HepG2 (cell line): ENCODE results near the gene EMC9. TPM values are rescaled to one million over a fixed set of nuclear protein-coding genes. Genes with fewer than 3 reads are reported as not detected.

Source experiments
- AHR ChIP-seq: IDR thresholded peaks from 2 replicates; pipeline ENCODE4 v1.6.1; 2018; ENCODE audit warnings: missing genetic modification reagents, missing compliant biosample characterization
- EED ChIP-seq: sonication (generic); formaldehyde crosslinking; IDR thresholded peaks from 2 replicates; pipeline ENCODE4 v1.5.0; 2020; ENCODE audit warnings: mild to moderate bottlenecking, missing genetic modification reagents
- ELF1 ChIP-seq: sonication (generic); formaldehyde crosslinking; IDR thresholded peaks from 2 replicates; pipeline ENCODE4 v1.4.0; 2020; ENCODE audit warnings: missing genetic modification reagents
- FOXA1 ChIP-seq, 2 experiments: fragments of 450-650 bp in 1 of 2; sonication (generic) in 1 of 2; formaldehyde crosslinking in 1 of 2; IDR thresholded peaks; 2 replicates each; pipeline versions ENCODE4 v1.4.0 to v1.6.1; 2016 to 2020; ENCODE audit warnings: missing genetic modification reagents in 1 of 2
- HOXD1 ChIP-seq: sonication (generic); formaldehyde crosslinking; IDR thresholded peaks from 2 replicates; pipeline ENCODE4 v1.5.0; 2020; ENCODE audit warnings: missing genetic modification reagents
- MTERF4 ChIP-seq: sonication (generic); formaldehyde crosslinking; IDR thresholded peaks from 2 replicates; pipeline ENCODE4 v1.8.0; 2023; ENCODE audit warnings: mild to moderate bottlenecking, missing genetic modification reagents
- SKI ChIP-seq: fragments of 450-650 bp; IDR thresholded peaks from one replicate; pipeline ENCODE4 v1.6.1; 2018; ENCODE audit warnings: mild to moderate bottlenecking; ENCODE audit not compliant: partially characterized antibody
- SNRNP70 ChIP-seq: fragments of 200-400 bp; formaldehyde crosslinking; IDR thresholded peaks from 2 replicates; pipeline ENCODE4 v1.6.1; 2017; ENCODE audit warnings: mild to moderate bottlenecking, low read depth, low read length, moderate library complexity
- SOX13 ChIP-seq, 3 experiments: fragments of 450-650 bp in 1 of 3; sonication (generic) in 1 of 3; formaldehyde crosslinking in 1 of 3; IDR thresholded peaks in 2 of 3; conservative IDR thresholded peaks in 1 of 3; 2 replicates each; pipeline versions ENCODE4 v1.5.0 to v1.6.1; 2016 to 2020; ENCODE audit warnings: antibody characterized with exemption in 1 of 3, mild to moderate bottlenecking in 1 of 3, missing compliant biosample characterization in 1 of 3, missing genetic modification reagents in 1 of 3, moderate library complexity in 1 of 3
- SP4 ChIP-seq: sonication (generic); formaldehyde crosslinking; IDR thresholded peaks from 2 replicates; pipeline ENCODE4 v1.8.1; 2023; ENCODE audit warnings: mild to moderate bottlenecking, missing genetic modification reagents
- TFAP4 ChIP-seq: sonication (generic); IDR thresholded peaks from 2 replicates; pipeline ENCODE4 v1.6.1; 2016; ENCODE audit warnings: low read depth, borderline replicate concordance
- YEATS2 ChIP-seq: sonication (generic); formaldehyde crosslinking; IDR thresholded peaks from 2 replicates; pipeline ENCODE4 v1.4.0; 2020; ENCODE audit warnings: missing genetic modification reagents, borderline replicate concordance
- ZBTB40 ChIP-seq, 2 experiments: fragments of 450-650 bp in 1 of 2; sonication (generic) in 1 of 2; formaldehyde crosslinking in 1 of 2; IDR thresholded peaks; 2 replicates each; pipeline versions ENCODE4 v1.6.1 to v1.8.0; 2016 to 2022; ENCODE audit warnings: antibody characterized with exemption in 1 of 2, mild to moderate bottlenecking in 1 of 2, missing genetic modification reagents in 1 of 2
- ZSCAN5A ChIP-seq: sonication (generic); formaldehyde crosslinking; IDR thresholded peaks from 2 replicates; pipeline ENCODE4 v1.8.0; 2022; ENCODE audit warnings: mild to moderate bottlenecking, missing genetic modification reagents, borderline replicate concordance
- polyA plus RNA-seq, 8 experiments: library from polyadenylated mRNA; depleted of rRNA in 3 of 8; stranded (reverse) in 7 of 8; unstranded in 1 of 8; fragments of >200 nt; fragmentation: Illumina TruSeq in 4 of 8; extraction: Trizol in 4 of 8; gene quantifications; 2 replicates each; pipeline versions ENCODE4 v1.2.1 to v1.2.3, GENCODE V29; 2011 to 2016; ENCODE audit warnings: low read depth in 4 of 8, missing spikeins in 1 of 8, mixed read lengths in 1 of 8; ENCODE audit not compliant: insufficient read depth in 1 of 8
- total RNA-seq, 5 experiments: library from RNA; depleted of rRNA; stranded (reverse); fragments of >200 nt; fragmentation: Illumina TruSeq; extraction: Trizol; gene quantifications; 2 replicates each; pipeline ENCODE4 v1.2.3, GENCODE V29; 2016; ENCODE audit warnings: low read depth in 1 of 5

Gene EMC9
- total and polyA plus RNA-seq, 2 of the 13 experiments (the other 11 are each of a cell fraction or from before 2014, with no cell fraction given), result 60.5 to 78.7 TPM

GRCh38 chr14:24130717-24131548 lies 10.5 kb downstream of the EMC9 start (continued):
- no peak for TF ChIP-seq SOX13 (IDR thresholded peaks at IDR 0.05)
- peak in 1 of 2 experiments; percentile 53; a peak in 1 of 4 replicates for TF ChIP-seq SOX13 (CRISPR knock-in tag; conservative IDR thresholded peaks at IDR 0.05 in 1 of 2, IDR thresholded peaks at IDR 0.05 in 1 of 2)
- TF ChIP-seq EED, result peak; percentile 40; the same call in 1 of the 2 replicates
- peak; percentile 55 for TF ChIP-seq SKI
- peak; percentile 33; the same call in 1 of the 2 replicates for TF ChIP-seq YEATS2
- peak; percentile 98 for TF ChIP-seq TFAP4
- no peak for TF ChIP-seq SNRNP70
- peak; percentile 52 for TF ChIP-seq SP4 (CRISPR knock-in tag)
- 0 out of 2 replicates have a peak, but pooled peaks have one; percentile 78 for TF ChIP-seq AHR (CRISPR knock-in tag)
- 0 out of 2 replicates have a peak, but pooled peaks have one; percentile 37 for TF ChIP-seq MTERF4 (CRISPR knock-in tag)
- no peak for TF ChIP-seq ZBTB40 (IDR thresholded peaks at IDR 0.05)
- 0 out of 2 replicates have a peak, but pooled peaks have one; percentile 36 for TF ChIP-seq ZBTB40 (CRISPR knock-in tag; IDR thresholded peaks at IDR 0.05)
- TF ChIP-seq ELF1 (CRISPR knock-in tag), result peak; percentile 59
- TF ChIP-seq FOXA1 (IDR thresholded peaks at IDR 0.05), result no peak
- TF ChIP-seq FOXA1 (CRISPR knock-in tag; IDR thresholded peaks at IDR 0.05), result peak; percentile 36; the same call in 1 of the 2 replicates
- TF ChIP-seq ZSCAN5A, result no peak
- TF ChIP-seq HOXD1 (CRISPR knock-in tag), result no peak
